HEK293 (cell line): ENCODE data around the gene C7orf33.

Experiments used
- CTCF ChIA-PET: fragments of 350-600 bp; formaldehyde crosslinking; extraction: SDS; loops from one replicate; lab custom pipeline; 2021; ENCODE audit warnings: antibody characterized with exemption; lab: Yijun Ruan, JAX
- POLR2A ChIA-PET: fragments of 300-600 bp; formaldehyde crosslinking; extraction: SDS; loops from one replicate; lab custom pipeline; 2020; ENCODE audit warnings: antibody characterized with exemption, inconsistent platforms; lab: Yijun Ruan, JAX
- H3K27ac ChIP-seq: fragments of 200-500 bp; sonication (Bioruptor generic); 2 replicates; pipeline ENCODE4 v1.5.1; 2014; ENCODE audit warnings: low read depth, low read length, control low read depth, inconsistent platforms; ENCODE audit errors: extremely low read depth
- H3K36me3 ChIP-seq, 2 experiments: fragments of 200-500 bp in 1 of 2; sonication (Bioruptor generic) in 1 of 2; 1 replicate in 1 of 2; 2 replicates in 1 of 2; pipeline ENCODE4 v1.5.1; 2014 to 2017; ENCODE audit warnings: inconsistent platforms in 2 of 2, low read length in 2 of 2; ENCODE audit not compliant: control insufficient read depth in 2 of 2, insufficient read depth in 1 of 2
- H3K4me1 ChIP-seq: fragments of 200-500 bp; sonication (Bioruptor generic); 2 replicates; pipeline ENCODE4 v1.5.1; 2014; ENCODE audit warnings: mild to moderate bottlenecking, low read length, inconsistent platforms; ENCODE audit not compliant: control insufficient read depth, insufficient read depth
- H3K4me3 ChIP-seq: 2 replicates; pipeline ENCODE4 v1.5.1; 2011; ENCODE audit warnings: low read depth, mild to moderate bottlenecking, control low read depth, low read length, moderate library complexity
- H3K9me3 ChIP-seq: fragments of 200-500 bp; sonication (Bioruptor generic); 2 replicates; pipeline ENCODE4 v1.5.1; 2014; ENCODE audit warnings: low read depth, low read length, inconsistent platforms; ENCODE audit not compliant: control insufficient read depth, insufficient read depth
- CTCF ChIP-seq: fragments of 450-650 bp; formaldehyde crosslinking; IDR thresholded peaks from 2 replicates; pipeline ENCODE4 v1.5.1; 2016; ENCODE audit warnings: missing biosample characterization, missing genetic modification characterization
- GLIS1 ChIP-seq: fragments of 450-650 bp; formaldehyde crosslinking; IDR thresholded peaks from 2 replicates; pipeline ENCODE4 v1.5.1; 2016; ENCODE audit warnings: missing biosample characterization, missing genetic modification characterization
- IKZF3 ChIP-seq: fragments of 450-650 bp; IDR thresholded peaks from 2 replicates; pipeline ENCODE4 v1.5.0; 2018; ENCODE audit warnings: missing biosample characterization, mild to moderate bottlenecking, missing genetic modification characterization, moderate library complexity
- KLF8 ChIP-seq: fragments of 450-650 bp; formaldehyde crosslinking; IDR thresholded peaks from 2 replicates; pipeline ENCODE4 v1.5.1; 2016; ENCODE audit warnings: missing biosample characterization, missing genetic modification characterization
- PRDM2 ChIP-seq: fragments of 450-650 bp; formaldehyde crosslinking; IDR thresholded peaks from 2 replicates; pipeline ENCODE4 v1.5.1; 2016; ENCODE audit warnings: missing biosample characterization, missing genetic modification characterization, borderline replicate concordance
- SP7 ChIP-seq: fragments of 450-650 bp; formaldehyde crosslinking; IDR thresholded peaks from 2 replicates; pipeline ENCODE4 v1.5.1; 2016; ENCODE audit warnings: missing biosample characterization, missing genetic modification characterization
- TCF7L2 ChIP-seq: IDR thresholded peaks from 2 replicates; pipeline ENCODE4 v1.6.1; 2011; ENCODE audit warnings: low read depth, mild to moderate bottlenecking, inconsistent platforms, low read length, moderate library complexity, borderline replicate concordance
- ZEB2 ChIP-seq: fragments of 450-650 bp; formaldehyde crosslinking; IDR thresholded peaks from 2 replicates; pipeline ENCODE4 v1.5.1; 2016; ENCODE audit warnings: missing biosample characterization, missing genetic modification characterization
- ZFP37 ChIP-seq: fragments of 450-650 bp; formaldehyde crosslinking; IDR thresholded peaks from 2 replicates; pipeline ENCODE4 v1.5.1; 2016; ENCODE audit warnings: missing biosample characterization, missing genetic modification characterization
- ZNF114 ChIP-seq: fragments of 450-650 bp; formaldehyde crosslinking; IDR thresholded peaks from 2 replicates; pipeline ENCODE4 v1.5.0; 2017; ENCODE audit warnings: missing biosample characterization, missing genetic modification characterization
- ZNF280C ChIP-seq: fragments of 450-650 bp; formaldehyde crosslinking; IDR thresholded peaks from 2 replicates; pipeline ENCODE4 v1.5.1; 2016; ENCODE audit warnings: missing biosample characterization, missing genetic modification characterization
- ZNF350 ChIP-seq: fragments of 450-650 bp; formaldehyde crosslinking; IDR thresholded peaks from 2 replicates; pipeline ENCODE4 v1.5.0; 2017; ENCODE audit warnings: missing biosample characterization, mild to moderate bottlenecking, missing genetic modification characterization
- ZNF366 ChIP-seq: fragments of 450-650 bp; formaldehyde crosslinking; conservative IDR thresholded peaks from 2 replicates; pipeline ENCODE4 v1.5.1; 2016; ENCODE audit warnings: missing biosample characterization, missing genetic modification characterization
- ZNF521 ChIP-seq: fragments of 450-650 bp; formaldehyde crosslinking; IDR thresholded peaks from 2 replicates; pipeline ENCODE4 v1.5.1; 2017; ENCODE audit warnings: missing biosample characterization, mild to moderate bottlenecking, missing genetic modification characterization
- ZNF544 ChIP-seq: fragments of 450-650 bp; formaldehyde crosslinking; IDR thresholded peaks from 2 replicates; pipeline ENCODE4 v1.5.0; 2017; ENCODE audit warnings: missing biosample characterization, missing genetic modification characterization
- ZNF585B ChIP-seq: fragments of 450-650 bp; formaldehyde crosslinking; IDR thresholded peaks from 2 replicates; pipeline ENCODE4 v1.5.1; 2016; ENCODE audit warnings: missing biosample characterization, missing genetic modification characterization
- ZNF623 ChIP-seq: fragments of 450-650 bp; formaldehyde crosslinking; IDR thresholded peaks from 2 replicates; pipeline ENCODE4 v1.5.1; 2016; ENCODE audit warnings: missing biosample characterization, missing genetic modification characterization
- ZNF660 ChIP-seq: fragments of 450-650 bp; IDR thresholded peaks from 2 replicates; pipeline ENCODE4 v1.5.1; 2018; ENCODE audit warnings: missing biosample characterization, mild to moderate bottlenecking, missing genetic modification characterization
- ZNF677 ChIP-seq: fragments of 450-650 bp; IDR thresholded peaks from 2 replicates; pipeline ENCODE4 v1.5.0; 2018; ENCODE audit warnings: missing biosample characterization, mild to moderate bottlenecking, missing genetic modification characterization, moderate library complexity
- ZNF830 ChIP-seq: fragments of 450-650 bp; IDR thresholded peaks from 2 replicates; pipeline ENCODE4 v1.5.0; 2018; ENCODE audit warnings: missing biosample characterization, missing genetic modification characterization, low read depth, mild to moderate bottlenecking, moderate library complexity

Gene C7orf33

GRCh38 chr7:148625342-148625741, 34.8 kb downstream of the C7orf33 start (continued):
- TF ChIP-seq SP7 (tag by site-specific recombination) (peak; percentile 65), TCF7L2 (no peak), ZNF366 (tag by site-specific recombination) (no peak), GLIS1 (tag by site-specific recombination) (peak; percentile 57; the same call in 1 of the 2 replicates)
- TF ChIP-seq, all 188 proteins: peak for 8

DNA sequence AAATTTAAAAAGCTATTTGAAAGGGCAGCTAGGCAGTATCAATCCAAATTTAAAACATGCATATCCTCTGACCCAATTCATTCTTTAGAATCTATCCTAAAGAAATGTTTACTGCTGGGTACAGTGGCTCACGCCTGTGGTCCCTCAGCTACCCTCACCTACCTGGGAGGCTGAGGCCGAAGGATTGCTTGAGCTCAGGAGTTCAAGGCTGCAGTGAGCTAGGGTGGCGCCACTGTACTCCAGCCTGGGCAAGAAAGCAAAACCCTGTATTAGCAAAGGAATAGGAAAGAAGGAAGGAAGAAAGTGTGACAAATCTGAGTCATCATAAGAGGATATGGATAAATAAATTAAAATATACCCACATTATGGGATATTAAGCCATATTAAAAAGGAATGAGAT, 36.3 kb downstream of the C7orf33 start:
- CTCF ChIA-PET = no interaction called here

More for the DNA sequence above, 36.3 kb downstream of the C7orf33 start:
- H3K4me1 ChIP-seq = no peaks in the 10 kb centered on the region
- H3K4me3 ChIP-seq = no peak overlapping the region
- no peak overlapping the region for H3K27ac ChIP-seq
- H3K36me3 ChIP-seq = no peaks in the 10 kb centered on the region
- no peaks in the 10 kb centered on the region for H3K9me3 ChIP-seq
- POLR2A ChIA-PET = no interaction called here
- no peak for TF ChIP-seq ZNF114
- no peak for TF ChIP-seq ZNF830 (tag by site-specific recombination)
- no peak for TF ChIP-seq ZNF544 (tag by site-specific recombination)
- TF ChIP-seq ZNF585B = no peak
- no peak for TF ChIP-seq ZNF677 (tag by site-specific recombination)
- no peak for TF ChIP-seq ZNF623 (tag by site-specific recombination)
- TF ChIP-seq ZNF350 (tag by site-specific recombination) = no peak
- no peak for TF ChIP-seq KLF8 (tag by site-specific recombination)
- no peak for TF ChIP-seq SP7 (tag by site-specific recombination)
- TF ChIP-seq ZNF660 (tag by site-specific recombination) = no peak
- TF ChIP-seq ZFP37 = no peak
- no peak for TF ChIP-seq CTCF (tag by site-specific recombination)
- no peak for TF ChIP-seq ZNF521 (tag by site-specific recombination)
- TF ChIP-seq IKZF3 (tag by site-specific recombination) = no peak
- TF ChIP-seq PRDM2 (tag by site-specific recombination) = no peak
- no peak for TF ChIP-seq ZEB2 (tag by site-specific recombination)
- TF ChIP-seq ZNF280C (tag by site-specific recombination) = no peak
